ENCODE measurements around the gene IPPK. TPM values are rescaled to one million over a fixed set of nuclear protein-coding genes. Genes with fewer than 3 reads are reported as not detected.

Gene IPPK
- total and polyA plus RNA-seq, 12 donors = 5.2 to 17.8 (median 8.3) TPM

DNA sequence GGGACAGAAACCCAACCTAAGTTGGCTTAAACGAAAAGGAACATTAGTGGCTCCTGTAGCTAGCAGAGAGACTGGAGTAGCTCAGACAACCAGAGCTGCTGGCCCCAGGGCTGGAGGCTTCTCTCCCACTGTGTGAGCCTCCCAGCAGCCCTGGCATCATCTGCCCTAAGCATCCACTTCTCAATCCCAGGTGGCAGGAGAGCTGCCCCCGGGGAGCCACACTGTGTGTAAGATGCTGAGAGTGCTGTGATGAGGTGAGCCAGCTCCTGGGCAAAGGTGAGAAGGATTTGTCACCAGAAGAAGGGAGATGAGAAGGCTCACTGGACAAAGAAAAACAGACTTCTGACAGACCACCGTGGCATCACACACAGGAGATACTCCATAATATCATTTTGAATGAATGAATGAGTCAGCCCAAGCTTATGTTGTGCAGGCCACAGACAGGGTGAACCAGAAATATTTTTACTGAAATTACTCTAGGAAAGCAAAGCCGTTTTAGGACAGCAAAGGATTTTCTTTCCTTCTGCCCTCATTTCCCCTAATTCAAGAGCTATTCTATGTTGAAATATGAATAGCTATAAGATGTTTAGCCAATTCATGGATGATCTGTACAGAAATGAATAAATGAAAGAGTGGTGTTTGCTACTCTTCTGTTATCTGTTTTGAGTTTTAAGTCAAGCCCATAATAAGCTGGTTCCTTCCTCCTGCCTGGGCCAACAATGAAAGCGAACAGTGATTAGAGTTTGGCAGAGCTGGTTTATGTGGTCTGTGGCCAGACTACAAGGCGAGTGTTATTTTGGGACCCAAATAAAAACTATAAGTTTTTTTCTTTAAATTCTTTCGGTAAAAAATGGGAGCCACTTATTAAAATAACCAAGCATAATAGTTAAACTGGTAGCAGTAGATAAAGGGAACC, 76.7 kb downstream of the IPPK start:
- TF ChIP-seq, protein P1, sequence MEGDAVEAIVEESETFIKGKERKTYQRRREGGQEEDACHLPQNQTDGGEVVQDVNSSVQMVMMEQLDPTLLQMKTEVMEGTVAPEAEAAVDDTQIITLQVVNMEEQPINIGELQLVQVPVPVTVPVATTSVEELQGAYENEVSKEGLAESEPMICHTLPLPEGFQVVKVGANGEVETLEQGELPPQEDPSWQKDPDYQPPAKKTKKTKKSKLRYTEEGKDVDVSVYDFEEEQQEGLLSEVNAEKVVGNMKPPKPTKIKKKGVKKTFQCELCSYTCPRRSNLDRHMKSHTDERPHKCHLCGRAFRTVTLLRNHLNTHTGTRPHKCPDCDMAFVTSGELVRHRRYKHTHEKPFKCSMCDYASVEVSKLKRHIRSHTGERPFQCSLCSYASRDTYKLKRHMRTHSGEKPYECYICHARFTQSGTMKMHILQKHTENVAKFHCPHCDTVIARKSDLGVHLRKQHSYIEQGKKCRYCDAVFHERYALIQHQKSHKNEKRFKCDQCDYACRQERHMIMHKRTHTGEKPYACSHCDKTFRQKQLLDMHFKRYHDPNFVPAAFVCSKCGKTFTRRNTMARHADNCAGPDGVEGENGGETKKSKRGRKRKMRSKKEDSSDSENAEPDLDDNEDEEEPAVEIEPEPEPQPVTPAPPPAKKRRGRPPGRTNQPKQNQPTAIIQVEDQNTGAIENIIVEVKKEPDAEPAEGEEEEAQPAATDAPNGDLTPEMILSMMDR (IDR thresholded peaks at IDR 0.05) = no peak
- no peaks in the 10 kb centered on the region for H3K9me3 ChIP-seq
- peaks cover 3 to 62% (median 44%) of the 10 kb centered on the region in 9 donors for H3K4me1 ChIP-seq
- DNase-seq (no peak), ATAC-seq (peak in 1 of 8 donors; percentile 55)
- no peaks in the 10 kb centered on the region for H3K36me3 ChIP-seq
- peak overlapping the region in 6 of 10 donors; percentile 33 to 58 (median 50) for H3K27ac ChIP-seq
- 54 to 55% methylated on average over 7 of the region's 7 CpGs for WGBS, 2 donors
- no peaks in the 10 kb centered on the region for H3K27me3 ChIP-seq
- no peak overlapping the region for H3K4me3 ChIP-seq
- intact Hi-C loops (cut with DNase I) = loop anchor here in 3 of 10 donors (5.0 to 10.0 kb wide), 2 partner anchors 56 to 88 kb away; partner anchors contain the start of gene ECM2 (in 2 of the 3)

DNA sequence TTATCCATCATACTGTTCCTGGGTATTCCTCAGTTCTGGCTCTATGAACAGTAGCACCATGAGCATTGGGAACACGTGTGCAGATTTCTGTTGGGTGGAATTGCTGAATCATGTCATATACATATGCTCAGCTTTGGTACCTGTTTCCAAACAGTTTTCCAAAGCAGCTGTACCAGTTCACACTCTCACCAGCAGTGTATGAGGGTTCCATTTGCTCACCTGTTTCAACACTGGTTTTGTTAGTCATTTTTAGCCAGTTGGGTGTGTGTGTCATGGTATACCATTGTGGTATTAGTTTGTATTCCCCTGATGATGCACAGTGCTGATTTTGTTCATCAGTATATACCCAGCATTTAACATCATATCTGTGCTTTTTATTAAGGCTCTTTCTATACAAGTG, 77.4 kb downstream of the IPPK start:
- TF ChIP-seq, protein P1 (IDR thresholded peaks at IDR 0.05) = no peak
- no peak for ATAC-seq
- Histone ChIP-seq H3K27me3 (no peaks in the 10 kb centered on the region), H3K4me3 (no peak overlapping the region), H3K27ac (peak overlapping the region in 4 of 10 donors; percentile 39 to 58 (median 50)), H3K9me3 (no peaks in the 10 kb centered on the region), H3K36me3 (no peaks in the 10 kb centered on the region), H3K4me1 (peaks cover 3 to 56% (median 38%) of the 10 kb centered on the region in 9 donors)
- no peak for DNase-seq
- intact Hi-C loops (cut with DNase I) = loop anchor here in 3 of 10 donors (5.0 to 10.0 kb wide), 2 partner anchors 55 to 88 kb away; partner anchors contain the start of gene ECM2 (in 2 of the 3)
- 91 to 93% methylated on average over 1 of the region's 1 CpG for WGBS, 2 donors

DNA sequence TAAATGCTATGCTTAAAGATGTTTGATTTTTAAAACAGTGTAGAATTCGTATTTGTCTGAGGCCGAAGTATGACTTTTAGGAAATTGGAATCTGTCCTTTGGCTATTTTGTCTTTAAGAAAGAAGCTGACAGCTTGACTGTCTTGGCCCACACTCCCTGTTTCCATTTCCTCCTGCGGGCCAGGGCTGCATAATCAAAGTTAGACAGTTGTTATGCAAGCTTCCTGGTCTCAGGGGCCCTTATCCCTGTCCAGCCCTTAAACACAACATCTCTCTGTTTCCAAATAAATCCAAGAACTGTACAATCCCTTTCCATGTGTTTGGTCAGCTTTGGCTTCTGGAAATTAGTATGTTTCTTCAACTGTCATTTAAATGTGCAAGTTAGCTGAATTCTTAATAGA, 79.6 kb downstream of the IPPK start:
- Histone ChIP-seq H3K27ac (peak overlapping the region in 9 of 10 donors; percentile 21 to 77 (median 63)), H3K36me3 (no peaks in the 10 kb centered on the region), H3K4me1 (peaks cover 3 to 45% (median 27%) of the 10 kb centered on the region in 9 donors), H3K4me3 (no peak overlapping the region), H3K9me3 (peaks cover 0 to 12% (median 0%) of the 10 kb centered on the region in 11 donors), H3K27me3 (no peaks in the 10 kb centered on the region)
- WGBS, 2 donors = 24 to 31% methylated on average over 3 of the region's 3 CpGs
- DNase-seq (peak; percentile 59 to 84), ATAC-seq (peak; percentile 94 to 99 (median 98))
- intact Hi-C loops (cut with DNase I) = loop anchor here in 3 of 10 donors (5.0 to 10.0 kb wide), 2 partner anchors 53 to 86 kb away; partner anchors contain the start of gene ECM2 (in 2 of the 3)
- TF ChIP-seq, protein P1 (IDR thresholded peaks at IDR 0.05) = no peak

DNA sequence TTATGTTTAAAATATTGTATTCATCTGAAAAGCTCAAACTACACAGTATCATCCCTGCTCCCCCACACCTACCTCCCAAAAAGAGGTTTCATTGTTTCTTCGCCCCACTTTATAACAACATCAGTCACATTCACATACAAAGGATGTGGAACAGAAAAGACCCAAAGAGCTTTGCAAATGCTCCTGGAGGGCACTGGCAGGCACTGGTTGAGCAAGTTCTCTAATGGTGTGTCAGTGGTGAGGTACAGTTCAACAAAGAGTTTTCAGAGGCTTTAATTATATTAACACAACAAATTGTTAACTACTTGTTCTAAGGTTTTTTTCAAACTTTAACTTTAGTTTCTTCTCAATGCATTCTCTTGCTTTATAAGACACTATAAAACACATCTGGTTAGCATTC, 80.0 kb downstream of the IPPK start:
- Histone ChIP-seq H3K4me1 (peaks cover 3 to 45% (median 27%) of the 10 kb centered on the region in 9 donors), H3K27ac (peak overlapping the region in 8 of 10 donors; percentile 26 to 77 (median 63)), H3K9me3 (peaks cover 0 to 12% (median 0%) of the 10 kb centered on the region in 11 donors), H3K36me3 (no peaks in the 10 kb centered on the region), H3K4me3 (no peak overlapping the region), H3K27me3 (no peaks in the 10 kb centered on the region)
- ATAC-seq (peak in 2 of 8 donors; percentile 4 to 10), DNase-seq (no peak)
- TF ChIP-seq, protein P1 (IDR thresholded peaks at IDR 0.05) = no peak
- 63 to 69% methylated on average over 1 of the region's 1 CpG for WGBS, 2 donors
- intact Hi-C loops (cut with DNase I) = loop anchor here in 3 of 10 donors (5.0 to 10.0 kb wide), 2 partner anchors 53 to 85 kb away; partner anchors contain the start of gene ECM2 (in 2 of the 3)

Measured in heart right ventricle (tissue), 16 donors.